ENCODE measurements around the gene ATE1.
"Not testable (repeated sequence)": the region's sequence is repeated elsewhere in the genome, so short reads cannot be mapped to it uniquely, and the experiment has no call there.

Gene ATE1

GRCh38 chr10:121927841-121928527 is at the start of gene ATE1:
Gene ATE1 (minus strand): TSS chr10:121928031. CDS start chr10:121927949, 82 bp downstream.
- DNase-seq (ENCODE audit: low read depth) = peak; percentile 74
- H3K4me3 ChIP-seq (ENCODE audit: low read depth, low read length) = peak within 1 kb of the TSS; percentile 91

- no peak overlapping the region for H3K4me3 ChIP-seq (ENCODE audit: low read depth, low read length)
- no peak for DNase-seq (ENCODE audit: low read depth)
Measured at GRCh38 chr10:121976607-121977006, 48.8 kb upstream of the ATE1 start.

- DNase-seq (ENCODE audit: low read depth) = no peak
- H3K4me3 ChIP-seq (ENCODE audit: low read depth, low read length) = peak overlapping the region; percentile 76
Measured at GRCh38 chr10:121975295-121976086, 47.7 kb upstream of the ATE1 start.

- DNase-seq (ENCODE audit: low read depth) = peak; percentile 22
Measured at GRCh38 chr10:121974535-121975294, 46.9 kb upstream of the ATE1 start, which contains the start of gene NSMCE4A. Gene NSMCE4A (minus strand): TSS chr10:121975217. CDS start chr10:121975165, 52 bp downstream.

GRCh38 chr10:121974019-121974534 is 46.2 kb upstream of the ATE1 start:
- DNase-seq (ENCODE audit: low read depth) = no peak
- peak overlapping the region; percentile 76 for H3K4me3 ChIP-seq (ENCODE audit: low read depth, low read length)

More at GRCh38 chr10:121974535-121975294, 46.9 kb upstream of the ATE1 start, which contains the start of gene NSMCE4A:
- peak within 1 kb of the TSS; percentile 76 for H3K4me3 ChIP-seq (ENCODE audit: low read depth, low read length)

GRCh38 chr10:121969086-121969485 is 41.3 kb upstream of the ATE1 start:
- not testable (repeated sequence) for DNase-seq (ENCODE audit: low read depth); H3K4me3 ChIP-seq (ENCODE audit: low read depth, low read length)

- no peak overlapping the region for H3K4me3 ChIP-seq (ENCODE audit: low read depth, low read length)
- DNase-seq (ENCODE audit: low read depth) = no peak
Measured at GRCh38 chr10:121965996-121966395, 38.2 kb upstream of the ATE1 start.

GRCh38 chr10:121961456-121961855 is 33.6 kb upstream of the ATE1 start:
- no peak for DNase-seq (ENCODE audit: low read depth)

GRCh38 chr10:121959671-121960070 is 31.8 kb upstream of the ATE1 start:
- no peak overlapping the region for H3K4me3 ChIP-seq (ENCODE audit: low read depth, low read length)
- no peak for DNase-seq (ENCODE audit: low read depth)

More at GRCh38 chr10:121961456-121961855, 33.6 kb upstream of the ATE1 start:
- H3K4me3 ChIP-seq (ENCODE audit: low read depth, low read length) = no peak overlapping the region

GRCh38 chr10:121956111-121957061 is 28.6 kb upstream of the ATE1 start:
- H3K4me3 ChIP-seq (ENCODE audit: low read depth, low read length) = no peak overlapping the region
- DNase-seq (ENCODE audit: low read depth) = peak; percentile 21

- DNase-seq (ENCODE audit: low read depth) = no peak
- no peak overlapping the region for H3K4me3 ChIP-seq (ENCODE audit: low read depth, low read length)
Measured at GRCh38 chr10:121952226-121952625, 24.4 kb upstream of the ATE1 start.

GRCh38 chr10:121949451-121949850 is 21.6 kb upstream of the ATE1 start:
- H3K4me3 ChIP-seq (ENCODE audit: low read depth, low read length) = no peak overlapping the region
- no peak for DNase-seq (ENCODE audit: low read depth)

GRCh38 chr10:121949049-121949448 is 21.2 kb upstream of the ATE1 start:
- DNase-seq (ENCODE audit: low read depth) = no peak
- no peak overlapping the region for H3K4me3 ChIP-seq (ENCODE audit: low read depth, low read length)

GRCh38 chr10:121947343-121948330 is 19.8 kb upstream of the ATE1 start:
- no peak for DNase-seq (ENCODE audit: low read depth)
- H3K4me3 ChIP-seq (ENCODE audit: low read depth, low read length) = no peak overlapping the region

GRCh38 chr10:121942749-121943416 is 15.1 kb upstream of the ATE1 start:
- no peak overlapping the region for H3K4me3 ChIP-seq (ENCODE audit: low read depth, low read length)
- DNase-seq (ENCODE audit: low read depth) = peak; percentile 98

- no peak overlapping the region for H3K4me3 ChIP-seq (ENCODE audit: low read depth, low read length)
- no peak for DNase-seq (ENCODE audit: low read depth)
Measured at GRCh38 chr10:121941532-121941931, 13.7 kb upstream of the ATE1 start.

- DNase-seq (ENCODE audit: low read depth) = no peak
- H3K4me3 ChIP-seq (ENCODE audit: low read depth, low read length) = no peak overlapping the region
Measured at GRCh38 chr10:121936295-121936694, 8.5 kb upstream of the ATE1 start.

Data from skeletal muscle cell (primary cell).